Dedifferentiated amniotic fluid mesenchymal stem cell (primary cell): ENCODE results near the gene NLRP9.

Experiments used
- DNase-seq: peaks from one replicate; pipeline ENCODE4 v3.0.0-alpha.2; 2016; ENCODE audit errors: extremely low spot score

NLRP9 gene

DNA sequence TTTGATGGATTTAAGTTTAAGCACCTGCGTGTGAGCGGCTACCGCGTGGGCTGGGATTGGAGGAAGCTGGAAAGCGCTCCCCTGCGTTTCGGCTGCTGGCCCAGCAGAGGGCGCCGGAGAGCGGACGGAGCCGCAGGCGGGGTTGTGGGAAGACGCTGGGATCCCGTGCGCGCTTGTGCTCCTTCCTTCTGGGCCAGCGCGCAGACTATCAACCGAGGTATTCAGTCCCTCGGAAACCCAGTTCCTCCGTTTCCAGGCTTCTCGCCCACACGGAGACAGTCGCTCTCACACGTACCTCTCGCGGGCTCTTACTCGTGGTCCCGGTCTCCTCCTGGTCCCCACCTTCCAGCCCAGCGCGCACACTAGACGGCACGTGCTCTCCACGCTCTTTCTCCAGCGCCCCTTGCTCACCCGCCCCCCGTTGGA is 34.4 kb downstream of the NLRP9 start:
- DNase-seq = no peak

- no peak for DNase-seq
Observed at GRCh38 chr19:55702131-55702627, 36.0 kb downstream of the NLRP9 start.

- no peak for DNase-seq
Observed at GRCh38 chr19:55700813-55701212, 37.4 kb downstream of the NLRP9 start.

GRCh38 chr19:55699221-55699620 is 39.0 kb downstream of the NLRP9 start:
- DNase-seq = no peak

GRCh38 chr19:55698256-55698655 is 39.9 kb downstream of the NLRP9 start:
- no peak for DNase-seq

- DNase-seq = no peak
Observed at GRCh38 chr19:55697698-55698097, 40.5 kb downstream of the NLRP9 start.

- no peak for DNase-seq
Observed at GRCh38 chr19:55697069-55697440, 41.1 kb downstream of the NLRP9 start.

DNA sequence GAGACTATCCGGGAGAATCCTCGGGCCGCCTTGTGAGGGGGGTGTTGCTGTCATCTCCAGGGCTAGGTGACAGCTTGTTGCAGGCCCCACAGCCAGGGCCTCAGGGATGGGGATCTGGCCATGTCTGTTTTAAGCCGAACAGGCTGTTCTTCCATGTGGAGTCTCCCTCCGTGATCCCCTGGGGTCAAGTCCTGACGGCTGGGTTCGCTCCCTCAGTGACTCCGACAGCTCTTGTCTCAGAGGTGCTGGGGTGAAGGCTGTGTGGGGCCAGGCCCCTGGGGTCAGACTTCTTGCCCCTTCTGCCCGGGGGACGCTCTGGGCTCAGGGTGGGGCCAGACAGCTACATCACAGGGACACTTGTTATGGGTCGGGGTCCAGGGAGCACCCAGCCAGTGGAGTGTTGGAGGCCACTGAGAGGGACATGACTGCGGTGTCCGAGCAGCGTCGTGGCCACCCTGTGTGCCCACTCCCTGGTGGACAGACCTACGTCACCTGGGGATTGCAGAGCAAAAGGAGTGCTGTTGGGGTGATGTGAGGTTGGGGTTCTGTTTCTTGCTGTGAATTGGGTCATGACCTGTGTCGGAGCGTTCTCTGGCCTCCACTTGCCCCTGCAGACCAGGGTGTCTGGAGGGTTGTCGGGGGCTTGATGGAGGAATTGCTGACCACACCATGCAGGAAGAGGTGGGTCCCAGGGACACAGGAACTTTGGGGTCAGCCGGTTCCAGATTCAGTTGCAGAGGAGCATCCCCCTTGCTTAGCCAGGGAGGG is 41.7 kb downstream of the NLRP9 start:
- no peak for DNase-seq

DNA sequence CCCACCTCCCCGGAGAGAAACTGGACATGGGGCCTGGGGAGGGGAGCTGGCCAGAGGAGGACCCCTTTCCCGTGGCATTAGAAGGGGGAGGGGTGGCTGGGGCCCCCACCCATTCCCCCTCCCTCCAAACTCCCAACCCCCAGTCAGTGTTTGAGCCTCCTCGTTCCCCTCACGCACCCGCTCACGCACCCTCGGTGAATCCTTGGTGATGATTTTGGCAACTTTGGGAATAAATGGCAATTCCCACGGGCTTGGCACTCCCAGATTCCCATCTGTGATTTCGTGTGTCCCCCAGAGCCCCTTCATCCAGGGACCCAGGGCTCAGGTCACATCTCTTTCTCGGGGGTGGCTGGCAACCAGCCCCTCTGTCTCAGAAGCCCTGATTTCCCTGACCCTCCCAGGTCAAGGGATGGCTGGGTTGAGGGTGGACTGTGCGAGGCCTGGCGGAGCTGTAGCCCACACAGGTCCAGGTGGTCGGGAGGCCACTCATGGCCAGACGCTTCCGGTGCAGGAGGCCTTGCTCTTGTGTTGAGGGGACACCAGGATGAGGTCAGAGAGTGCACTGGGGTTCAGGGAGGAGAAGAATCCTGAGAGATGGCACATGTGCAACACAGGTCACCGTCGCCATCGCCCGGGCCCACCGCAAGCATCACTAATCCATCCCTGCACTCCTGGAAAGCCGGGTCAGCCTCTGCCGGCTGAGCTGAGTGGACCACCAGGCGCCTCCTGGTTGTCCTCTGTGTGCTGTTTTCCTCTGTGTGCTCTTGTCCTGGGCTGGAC is 42.5 kb downstream of the NLRP9 start:
- DNase-seq = no peak

GRCh38 chr19:55694656-55695491 is 43.3 kb downstream of the NLRP9 start:
- no peak for DNase-seq

DNA sequence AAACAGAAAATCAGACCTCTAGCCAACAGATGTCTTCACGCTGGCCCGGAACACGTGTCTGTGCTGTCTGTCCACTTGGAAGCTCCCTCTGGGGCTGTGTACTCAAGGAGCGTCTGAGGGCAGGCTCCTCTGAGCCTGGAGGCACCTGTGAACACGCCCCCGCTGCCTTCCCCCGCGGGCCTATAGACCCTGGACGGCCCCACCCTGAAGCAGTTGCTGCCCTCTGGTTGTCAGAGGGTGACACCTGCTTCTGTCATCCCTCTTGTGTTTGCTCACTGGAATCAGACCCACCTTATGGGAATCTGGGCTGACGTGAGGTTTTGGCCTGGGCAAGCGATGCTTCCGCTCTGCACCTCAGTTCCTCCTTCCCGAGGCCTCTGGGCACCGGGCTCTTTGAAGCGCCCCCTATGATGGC is 44.0 kb downstream of the NLRP9 start:
- DNase-seq = no peak

DNA sequence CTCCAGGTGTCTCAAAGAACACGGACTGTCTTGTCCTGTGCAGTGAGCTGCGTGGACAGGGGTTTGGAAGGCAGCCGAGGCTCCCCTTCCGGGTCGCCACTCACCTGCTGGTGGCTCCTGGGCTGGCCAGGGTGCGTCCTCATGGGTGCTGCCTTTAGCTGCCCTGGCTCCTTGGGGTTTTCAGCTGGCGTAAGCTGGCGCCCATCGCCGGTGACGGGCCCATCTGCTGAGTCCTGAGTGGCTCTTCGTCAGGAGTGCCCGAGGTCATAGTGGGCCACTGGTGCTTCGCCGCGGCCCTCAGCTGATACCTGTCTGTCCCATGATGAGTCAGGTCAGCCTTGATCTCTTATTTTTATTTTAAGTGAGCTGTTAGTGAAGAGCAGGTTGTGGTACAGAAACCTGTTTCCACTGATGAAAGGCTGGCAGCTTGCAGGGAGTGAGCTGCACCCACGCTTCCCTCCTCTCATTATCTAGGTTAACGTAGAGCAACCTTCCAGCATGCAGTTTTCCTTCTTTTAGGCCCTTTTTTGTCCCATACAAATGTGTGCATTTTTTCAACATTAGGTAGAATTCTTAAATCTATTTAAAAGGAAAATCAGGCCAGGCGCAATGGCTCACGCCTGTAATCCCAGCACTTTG is 44.7 kb downstream of the NLRP9 start:
- no peak for DNase-seq

GRCh38 chr19:55692681-55693081 is 45.5 kb downstream of the NLRP9 start:
- no peak for DNase-seq

- no peak for DNase-seq
Observed at GRCh38 chr19:55691561-55692481, 46.4 kb downstream of the NLRP9 start.

DNA sequence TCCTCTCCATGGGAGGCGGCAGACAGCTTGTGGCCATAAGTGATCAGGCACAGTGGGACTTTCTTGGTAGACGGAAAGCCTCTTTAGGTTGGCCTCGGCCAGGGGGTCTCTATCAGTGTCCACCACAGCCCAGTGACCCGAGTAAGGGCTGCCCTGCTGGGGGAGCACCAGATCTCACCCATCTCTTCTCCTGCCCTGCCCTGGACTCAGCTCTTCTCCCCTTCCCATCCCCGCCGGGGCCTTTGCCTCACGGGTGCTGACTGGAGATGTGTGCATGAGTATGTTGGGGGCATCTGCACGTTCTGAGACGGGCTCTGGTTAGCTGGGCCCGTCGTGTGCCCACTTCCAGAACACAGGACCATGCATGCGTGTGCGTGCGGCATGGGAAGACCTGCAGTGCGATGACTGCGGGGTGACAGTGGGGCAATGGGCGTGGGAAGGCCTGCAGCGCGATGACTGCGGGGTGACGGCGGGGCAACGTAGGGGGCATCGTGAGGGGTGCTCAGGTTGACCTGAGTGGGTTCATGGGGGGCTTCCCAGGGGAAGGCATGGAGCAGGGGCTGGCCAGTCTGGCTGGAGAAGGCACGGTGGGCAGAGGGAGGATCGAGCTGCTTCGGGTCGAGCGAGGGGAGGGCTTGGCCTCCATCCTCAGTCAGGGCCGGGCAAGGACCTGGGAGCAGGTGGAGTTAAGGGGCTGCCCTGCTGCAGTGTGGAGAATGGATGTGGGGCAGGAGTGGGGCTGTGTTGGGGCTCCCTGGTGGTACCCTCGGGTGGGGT is 47.2 kb downstream of the NLRP9 start:
- no peak for DNase-seq

GRCh38 chr19:55690109-55690768 is 48.0 kb downstream of the NLRP9 start:
- no peak for DNase-seq

GRCh38 chr19:55689411-55690108 is 48.6 kb downstream of the NLRP9 start:
- DNase-seq = no peak

DNA sequence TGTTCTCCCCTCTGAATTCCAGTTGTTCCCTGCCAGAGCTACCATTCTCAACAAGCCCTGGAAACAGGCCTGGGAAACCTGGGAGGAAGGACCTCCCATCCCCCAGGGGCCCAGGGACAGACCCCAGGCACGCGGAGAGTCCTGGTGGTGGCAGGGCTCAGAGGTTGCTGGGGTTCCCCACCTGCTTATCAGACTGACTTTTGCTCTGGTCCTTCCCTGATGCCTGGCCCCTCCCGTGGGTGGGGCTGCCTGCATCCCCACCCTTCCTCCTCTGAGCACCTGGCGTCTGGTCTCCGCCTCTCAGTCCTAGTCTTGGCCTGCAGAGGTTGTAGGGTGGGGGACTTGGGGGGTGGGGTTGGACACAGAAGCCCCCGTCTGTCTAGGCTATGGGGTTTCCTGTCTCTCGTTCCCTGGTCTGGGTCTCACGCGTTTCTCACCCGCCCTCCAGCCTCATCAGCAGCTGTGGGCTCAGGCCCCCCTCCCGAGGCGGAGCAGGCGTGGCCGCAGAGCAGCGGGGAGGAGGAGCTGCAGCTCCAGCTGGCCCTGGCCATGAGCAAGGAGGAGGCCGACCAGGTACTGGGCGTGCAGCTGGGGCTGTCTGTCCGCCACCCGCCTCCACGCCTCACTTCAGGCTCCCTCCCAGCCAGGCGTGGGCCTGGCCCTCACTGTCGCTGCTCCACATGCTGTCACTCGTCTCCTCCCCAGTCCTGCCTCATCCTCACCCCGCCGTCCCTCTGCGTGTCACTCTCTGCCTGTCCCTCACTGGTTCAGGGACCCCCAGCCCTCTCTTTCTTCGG is 49.6 kb downstream of the NLRP9 start:
- DNase-seq = no peak
